PC-9 (cell line): ENCODE results near the gene ABCB10. TPM values are rescaled to one million over a fixed set of nuclear protein-coding genes. Genes with fewer than 3 reads are reported as not detected.
"Not testable (repeated sequence)": the region's sequence is repeated elsewhere in the genome, so short reads cannot be mapped to it uniquely, and the experiment has no call there.

Experiments used
- BruUV-seq: library from RNA; stranded (reverse); fragments of 400-500 nt; replicated peaks from 2 replicates; lab custom pipeline; 2021; lab: Mats Ljungman, UMichigan
- CTCF ChIA-PET: fragments of 300-600 bp; sonication (Branson Sonifier 250); formaldehyde crosslinking; loops from one replicate; lab custom pipeline; 2022; ENCODE audit warnings: antibody characterized with exemption; lab: Charles Lee
- POLR2A ChIA-PET: fragments of 300-600 bp; sonication (Branson Sonifier 250); formaldehyde crosslinking; loops from one replicate; lab custom pipeline; 2022; ENCODE audit warnings: antibody characterized with exemption; ENCODE audit not compliant: unreplicated experiment; lab: Charles Lee
- DNase-seq, 2 experiments: peaks; one replicate each; pipeline versions ENCODE4 v3.0.0 to v3.0.0-alpha.2; 2015 to 2022; ENCODE audit warnings: mixed read lengths in 1 of 2
- H2AFZ ChIP-seq: fragments of 200-600 bp; sonication (generic); 2 replicates; pipeline ENCODE4 v1.8.1; 2017; ENCODE audit warnings: antibody characterized with exemption
- H3F3A ChIP-seq: fragments of 200-600 bp; sonication (generic); 2 replicates; pipeline ENCODE4 v1.8.1; 2017; ENCODE audit warnings: antibody characterized with exemption, mild to moderate bottlenecking, low read depth; ENCODE audit not compliant: insufficient read depth
- H3K27ac ChIP-seq: fragments of 200-600 bp; sonication (generic); 2 replicates; pipeline ENCODE4 v1.6.1; 2016; ENCODE audit warnings: mixed run types
- H3K27me3 ChIP-seq: fragments of 200-600 bp; sonication (generic); 2 replicates; pipeline ENCODE4 v1.6.1; 2016; ENCODE audit warnings: low read depth, mixed run types; ENCODE audit not compliant: insufficient read depth
- H3K36me3 ChIP-seq: fragments of 200-600 bp; sonication (generic); 2 replicates; pipeline ENCODE4 v1.6.1; 2016; ENCODE audit warnings: low read depth, mixed run types
- H3K4me1 ChIP-seq: fragments of 200-600 bp; sonication (generic); replicated peaks from 2 replicates; pipeline ENCODE4 v1.6.1; 2016; ENCODE audit warnings: mixed run types; ENCODE audit not compliant: insufficient read depth
- H3K4me2 ChIP-seq: fragments of 200-600 bp; sonication (generic); 2 replicates; pipeline ENCODE4 v1.6.1; 2017; ENCODE audit warnings: mixed run types
- H3K4me3 ChIP-seq: fragments of 200-600 bp; sonication (generic); 2 replicates; pipeline ENCODE4 v1.6.1; 2016; ENCODE audit warnings: mixed run types
- H3K79me2 ChIP-seq: fragments of 200-600 bp; sonication (generic); 2 replicates; pipeline ENCODE4 v1.6.1; 2017; ENCODE audit warnings: low read depth, mixed run types
- H3K9me2 ChIP-seq: fragments of 200-600 bp; sonication (generic); 2 replicates; pipeline ENCODE4 v1.8.1; 2017; ENCODE audit warnings: mild to moderate bottlenecking; ENCODE audit not compliant: insufficient read depth
- H3K9me3 ChIP-seq: fragments of 200-600 bp; sonication (generic); 2 replicates; pipeline ENCODE4 v1.8.1; 2016; ENCODE audit warnings: low read depth; ENCODE audit not compliant: insufficient read depth
- H4K20me1 ChIP-seq: fragments of 200-600 bp; sonication (generic); 2 replicates; pipeline ENCODE4 v1.8.1; 2017; ENCODE audit not compliant: insufficient read depth
- CTCF ChIP-seq: fragments of 200-600 bp; sonication (generic); conservative IDR thresholded peaks from 2 replicates; pipeline ENCODE4 v1.6.1; 2017; ENCODE audit warnings: mixed run types, antibody characterized with exemption, mild to moderate bottlenecking, moderate library complexity
- EZH2 ChIP-seq: fragments of 200-600 bp; sonication (generic); IDR thresholded peaks from 2 replicates; pipeline ENCODE4 v1.8.0; 2017; ENCODE audit warnings: antibody characterized with exemption, low read depth
- intact Hi-C: fragments of 100-400 bp; cut with micrococcal nuclease; formaldehyde crosslinking; loops from one replicate; pipeline ENCODE4 v1.10.0; 2022; ENCODE audit not compliant: unreplicated experiment
- total RNA-seq: library from RNA; stranded (reverse); gene quantifications from 2 replicates; pipeline ENCODE4 v1.2.3, GENCODE V29; 2021

ABCB10 gene
- total RNA-seq, 1 experiment from 2014 or later, result 12.1 TPM

GRCh38 chr1:229526695-229527094, 31.8 kb downstream of the ABCB10 start:
- no peak overlapping the region for H2AFZ ChIP-seq
- intact Hi-C loops, result no loop called here
- H3K4me1 ChIP-seq, result no peaks in the 10 kb centered on the region
- H3K27me3 ChIP-seq, result no peaks in the 10 kb centered on the region
- H3K9me2 ChIP-seq, result no peaks in the 10 kb centered on the region
- CTCF ChIA-PET, result no interaction called here
- H3K27ac ChIP-seq, result no peak overlapping the region
- no peaks in the 10 kb centered on the region for H4K20me1 ChIP-seq
- H3K79me2 ChIP-seq, result no peaks in the 10 kb centered on the region
- POLR2A ChIA-PET, result no interaction called here
- no peak for TF ChIP-seq EZH2
- no peak for TF ChIP-seq CTCF
- H3K4me3 ChIP-seq, result no peak overlapping the region
- no peak overlapping the region for H3K4me2 ChIP-seq
- no peaks in the 10 kb centered on the region for H3K9me3 ChIP-seq
- DNase-seq, result no peak
- no peaks in the 10 kb centered on the region for H3F3A ChIP-seq
- no TSS peak for BruUV-seq
- H3K36me3 ChIP-seq, result no peaks in the 10 kb centered on the region

DNA sequence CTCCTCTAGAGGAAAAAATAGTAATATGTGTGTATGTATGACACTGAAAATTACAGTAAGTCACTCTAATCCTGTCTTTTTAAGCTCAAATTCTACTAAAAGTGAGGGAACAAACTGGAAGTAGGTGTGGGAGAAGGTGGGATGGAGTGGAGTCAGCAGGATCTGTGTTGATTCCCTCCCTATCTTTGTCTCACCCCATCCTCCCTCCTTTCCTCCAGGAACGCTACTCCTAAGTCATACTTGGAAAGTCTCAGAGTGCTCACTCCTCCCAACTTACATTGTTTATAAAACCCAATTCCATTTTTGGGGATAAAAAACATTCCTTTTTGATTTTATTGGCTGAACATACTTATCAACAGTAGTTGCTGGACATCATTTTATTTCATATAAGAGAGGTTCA, 35.5 kb downstream of the ABCB10 start:
- DNase-seq, result no peak
- POLR2A ChIA-PET, result no interaction called here
- H4K20me1 ChIP-seq, result no peaks in the 10 kb centered on the region
- no peaks in the 10 kb centered on the region for H3K79me2 ChIP-seq
- no peaks in the 10 kb centered on the region for H3K4me1 ChIP-seq
- H3K4me2 ChIP-seq, result no peak overlapping the region
- H2AFZ ChIP-seq, result no peak overlapping the region
- H3K9me2 ChIP-seq, result no peaks in the 10 kb centered on the region
- TF ChIP-seq CTCF (no peak), EZH2 (no peak)
- intact Hi-C loops, result no loop called here
- H3K4me3 ChIP-seq, result no peak overlapping the region
- H3K36me3 ChIP-seq, result no peaks in the 10 kb centered on the region
- no TSS peak for BruUV-seq
- no peaks in the 10 kb centered on the region for H3F3A ChIP-seq
- H3K27me3 ChIP-seq, result no peaks in the 10 kb centered on the region
- CTCF ChIA-PET, result no interaction called here
- H3K9me3 ChIP-seq, result no peaks in the 10 kb centered on the region
- no peak overlapping the region for H3K27ac ChIP-seq

DNA sequence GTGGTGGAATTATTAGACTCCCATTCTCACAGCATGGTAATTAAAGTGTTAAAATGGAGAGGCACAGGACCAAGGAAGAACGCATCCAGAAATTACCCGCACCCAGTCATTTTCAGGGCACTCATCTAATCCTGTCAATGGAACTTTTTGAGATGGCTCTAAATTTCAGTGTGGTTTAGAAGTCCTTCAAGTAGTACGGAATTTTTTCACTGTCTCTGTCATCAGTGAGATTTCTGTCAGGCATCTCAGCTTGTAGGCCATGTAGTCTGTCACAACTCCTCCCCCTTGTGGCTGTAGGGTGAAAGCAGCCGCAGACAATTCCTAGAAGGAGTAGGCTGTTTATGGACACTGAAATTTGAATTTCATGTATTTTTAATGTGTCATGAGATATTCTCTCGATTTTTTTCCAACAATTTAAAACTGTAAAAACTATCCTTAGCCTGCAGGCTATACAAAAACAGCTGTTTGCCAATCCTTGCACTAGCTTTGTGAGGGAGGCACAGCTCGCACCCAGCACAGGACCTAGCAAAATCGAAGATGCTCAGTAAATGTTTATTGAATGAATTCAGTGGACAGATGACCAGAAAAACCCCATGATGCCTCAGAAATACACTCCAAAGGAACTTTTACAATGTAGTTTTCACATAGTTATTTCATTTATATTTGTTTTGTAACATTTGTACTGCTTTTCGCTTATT, 43.8 kb downstream of the ABCB10 start:
- BruUV-seq, result no TSS peak
- intact Hi-C loops, result loop anchor here (1.0 kb wide), 1 partner anchor 256 kb away; no protein-coding TSS in a partner anchor
- no peak for TF ChIP-seq EZH2
- TF ChIP-seq CTCF, result peak; percentile 79
- no peak overlapping the region for H3K4me2 ChIP-seq
- DNase-seq, result peak; percentile 56 to 67
- H3K27ac ChIP-seq, result no peak overlapping the region
- no peaks in the 10 kb centered on the region for H3K9me2 ChIP-seq
- CTCF ChIA-PET, result interaction anchor here (1.2 kb wide), 1 partner anchor 33 kb away, joined by 3 read pairs; no protein-coding TSS in a partner anchor
- POLR2A ChIA-PET, result no interaction called here
- H2AFZ ChIP-seq, result no peak overlapping the region
- H3K4me1 ChIP-seq, result no peaks in the 10 kb centered on the region
- H3F3A ChIP-seq, result no peaks in the 10 kb centered on the region
- H3K79me2 ChIP-seq, result no peaks in the 10 kb centered on the region
- H4K20me1 ChIP-seq, result no peaks in the 10 kb centered on the region
- no peaks in the 10 kb centered on the region for H3K9me3 ChIP-seq
- no peak overlapping the region for H3K4me3 ChIP-seq
- no peaks in the 10 kb centered on the region for H3K27me3 ChIP-seq
- no peaks in the 10 kb centered on the region for H3K36me3 ChIP-seq

DNA sequence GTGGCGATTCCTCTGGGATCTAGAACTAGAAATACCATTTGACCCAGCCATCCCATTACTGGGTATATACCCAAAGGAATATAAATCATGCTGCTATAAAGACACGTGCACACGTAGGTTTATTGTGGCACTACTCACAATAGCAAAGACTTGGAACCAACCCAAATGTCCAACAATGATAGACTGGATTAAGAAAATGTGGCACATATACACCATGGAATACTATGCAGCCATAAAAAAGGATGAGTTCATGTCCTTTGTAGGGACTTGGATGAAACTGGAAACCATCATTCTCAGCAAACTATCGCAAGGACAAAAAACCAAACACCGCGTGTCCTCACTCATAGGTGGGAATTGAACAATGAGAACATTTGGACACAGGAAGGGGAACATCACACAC, 46.9 kb downstream of the ABCB10 start:
- peaks cover 12% of the 10 kb centered on the region for H3K79me2 ChIP-seq
- H3K4me3 ChIP-seq, H2AFZ ChIP-seq, H3F3A ChIP-seq, POLR2A ChIA-PET, H3K36me3 ChIP-seq, CTCF ChIA-PET, H3K9me2 ChIP-seq, intact Hi-C loops, H3K27ac ChIP-seq, H3K4me1 ChIP-seq, H4K20me1 ChIP-seq, H3K9me3 ChIP-seq, BruUV-seq, H3K27me3 ChIP-seq, DNase-seq, H3K4me2 ChIP-seq: not testable (repeated sequence)

DNA sequence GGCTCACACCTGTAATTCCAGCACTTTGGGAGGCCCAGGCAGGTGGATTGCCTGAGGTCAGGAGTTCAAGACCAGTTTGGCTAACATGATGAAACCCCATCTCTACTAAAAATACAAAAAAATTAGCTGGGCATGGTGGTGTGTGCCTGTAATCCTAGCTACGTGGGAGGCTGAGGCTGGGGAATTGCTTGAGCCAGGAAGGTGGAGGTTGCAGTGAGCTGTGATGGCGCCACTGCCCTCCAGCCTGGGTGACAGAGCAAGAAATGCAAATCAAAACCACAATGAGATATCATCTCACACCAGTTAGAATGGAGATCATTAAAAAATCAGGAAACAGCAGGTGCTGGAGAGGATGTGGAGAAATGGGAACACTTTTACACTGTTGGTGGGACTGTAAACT, 47.3 kb downstream of the ABCB10 start:
- CTCF ChIA-PET, result not testable (repeated sequence)

More for the DNA sequence above, 47.3 kb downstream of the ABCB10 start:
- H3F3A ChIP-seq, H4K20me1 ChIP-seq, H3K27me3 ChIP-seq, H3K36me3 ChIP-seq, intact Hi-C loops, H2AFZ ChIP-seq, H3K4me3 ChIP-seq, POLR2A ChIA-PET, H3K27ac ChIP-seq, DNase-seq, H3K4me2 ChIP-seq, H3K9me3 ChIP-seq, BruUV-seq, H3K9me2 ChIP-seq: not testable (repeated sequence)
- Histone ChIP-seq H3K4me1 (peaks cover 10% of the 10 kb centered on the region), H3K79me2 (peaks cover 16% of the 10 kb centered on the region)
